Limb (tissue), 2 donors: ENCODE data around the gene PDE1C.

Source experiments
- DNase-seq, 2 donors: peaks; one replicate each; pipeline ENCODE4 v3.0.0-alpha.2; 2016; ENCODE audit errors: extremely low spot score in 2 of 2

The PDE1C gene

DNA sequence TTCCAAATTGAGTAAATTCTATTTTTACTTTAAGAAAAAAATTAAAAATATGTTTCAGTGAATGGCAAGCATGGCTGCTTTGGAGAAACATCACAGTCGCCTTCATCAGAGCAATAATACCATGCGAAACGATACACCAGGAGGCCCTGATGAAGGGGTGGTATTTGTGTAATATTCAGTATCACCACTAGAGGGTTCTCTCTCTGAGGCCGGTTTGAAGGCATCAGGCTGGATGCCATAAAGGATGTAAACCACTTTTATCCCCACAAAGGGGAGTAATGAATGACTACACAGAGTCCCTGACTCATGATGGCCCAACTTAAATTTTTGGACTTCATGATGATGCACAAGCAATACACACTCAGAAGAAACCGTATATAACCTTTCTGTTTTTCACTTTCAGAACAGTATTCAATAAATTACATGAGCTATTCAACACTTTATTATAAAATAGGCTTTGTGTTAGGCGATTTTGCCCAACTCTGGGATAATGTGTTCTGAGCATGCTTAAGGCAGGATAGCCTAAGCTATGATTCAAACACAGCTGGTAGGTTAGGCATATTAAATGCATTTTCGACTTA is 287.7 kb downstream of the PDE1C start:
- DNase-seq: peak in 1 of 2 donors; percentile 25

GRCh38 chr7:31778296-31778695 is 291.9 kb downstream of the PDE1C start:
- DNase-seq: no peak

DNA sequence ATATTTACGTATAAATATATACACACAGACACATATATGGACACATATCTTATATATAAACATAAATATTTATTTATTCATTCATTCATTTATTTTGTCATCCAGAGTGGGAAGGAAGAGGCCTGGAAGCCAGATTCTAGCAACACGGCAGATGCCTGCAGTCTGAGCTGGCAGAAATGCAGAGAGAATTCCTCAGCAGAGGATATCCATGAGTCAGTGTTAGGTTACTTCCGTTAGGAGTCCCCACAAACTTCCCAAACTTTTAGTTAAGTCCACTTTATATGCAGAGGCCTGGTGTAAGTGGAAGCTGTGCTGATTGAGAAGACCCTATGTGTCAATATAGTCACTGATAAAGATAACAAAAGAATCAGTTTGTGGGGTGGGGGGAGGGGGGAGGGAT is 293.6 kb downstream of the PDE1C start:
- no peak for DNase-seq

- no peak for DNase-seq
Observed at GRCh38 chr7:31775556-31775955, 294.7 kb downstream of the PDE1C start.

- no peak for DNase-seq
Observed at GRCh38 chr7:31772211-31772610, 298.0 kb downstream of the PDE1C start.

DNA sequence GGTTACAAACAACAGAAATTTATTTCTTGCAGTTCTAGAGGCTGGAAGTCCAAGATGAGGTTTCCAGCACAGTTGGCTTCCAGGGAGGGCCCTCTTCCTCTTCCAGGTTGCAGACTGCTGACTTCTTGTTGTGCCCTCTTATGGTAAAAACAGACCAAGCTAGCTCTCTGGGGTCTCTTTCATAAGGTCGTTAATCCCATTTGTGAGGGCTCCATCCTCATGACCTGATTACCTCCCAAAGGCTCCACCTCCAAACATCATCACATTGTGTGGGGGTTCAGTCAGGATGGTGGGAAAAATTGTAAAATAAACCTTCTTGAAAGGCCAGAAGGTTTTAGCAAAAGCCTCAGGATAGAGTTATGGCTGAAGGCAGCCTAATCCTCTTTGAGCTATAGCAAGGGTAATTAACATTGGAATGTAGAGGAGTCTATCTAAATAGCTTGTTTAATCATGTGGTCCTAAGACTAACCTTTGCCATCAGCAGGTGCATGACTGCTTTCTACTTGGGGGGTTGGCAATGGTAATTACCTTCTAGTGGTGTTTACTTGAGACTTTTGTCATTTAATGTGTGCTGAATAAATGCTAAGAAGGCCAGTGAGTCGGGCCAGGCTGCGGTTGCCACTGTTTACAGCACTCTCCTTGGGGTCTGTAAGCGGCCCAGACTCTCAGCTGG is 302.4 kb downstream of the PDE1C start:
- DNase-seq: no peak

- DNase-seq: no peak
Observed at GRCh38 chr7:31764462-31764861, 305.7 kb downstream of the PDE1C start.

DNA sequence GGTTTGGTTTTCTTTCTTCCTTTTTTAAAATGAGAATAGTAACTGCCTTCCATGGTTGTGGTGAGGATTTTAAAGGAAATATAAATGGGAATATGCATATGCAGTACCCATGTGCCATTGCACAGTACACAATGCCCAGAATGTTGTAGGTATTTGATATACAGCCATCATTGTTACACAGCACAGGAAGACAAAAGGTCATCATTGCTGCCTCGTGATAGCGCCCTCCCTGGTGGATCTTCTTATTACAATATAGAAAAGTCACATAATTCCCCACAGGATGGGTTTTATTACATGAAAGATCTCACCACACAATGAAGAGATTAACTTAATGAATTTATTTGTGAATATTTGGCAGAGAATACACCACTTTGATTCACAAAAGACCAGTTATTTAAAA is 306.7 kb downstream of the PDE1C start:
- DNase-seq: no peak

- no peak for DNase-seq
Observed at GRCh38 chr7:31761646-31762045, 308.6 kb downstream of the PDE1C start.

- no peak for DNase-seq
Observed at GRCh38 chr7:31758755-31759154, 311.5 kb downstream of the PDE1C start.

- DNase-seq: no peak
Observed at GRCh38 chr7:31751726-31752125, 318.5 kb downstream of the PDE1C start.

DNA sequence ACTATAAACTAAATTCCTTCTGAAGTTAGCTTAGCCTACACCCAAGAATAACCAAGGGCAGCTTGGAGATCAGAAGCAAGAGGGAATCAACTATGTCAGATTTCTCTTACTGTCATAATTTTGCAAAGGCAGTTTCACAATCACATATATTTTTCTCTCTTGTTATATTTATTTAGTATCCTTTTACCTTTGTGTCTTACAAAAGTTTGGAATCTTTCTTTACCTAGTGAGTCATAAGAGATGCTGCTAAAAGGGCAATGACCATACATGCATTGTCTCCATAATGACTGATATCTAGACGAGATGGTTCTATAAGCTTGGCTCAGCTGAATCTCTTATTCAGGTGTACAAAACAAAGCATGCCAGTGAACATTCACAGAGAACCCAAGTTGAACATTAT is 322.1 kb downstream of the PDE1C start:
- DNase-seq: no peak

DNA sequence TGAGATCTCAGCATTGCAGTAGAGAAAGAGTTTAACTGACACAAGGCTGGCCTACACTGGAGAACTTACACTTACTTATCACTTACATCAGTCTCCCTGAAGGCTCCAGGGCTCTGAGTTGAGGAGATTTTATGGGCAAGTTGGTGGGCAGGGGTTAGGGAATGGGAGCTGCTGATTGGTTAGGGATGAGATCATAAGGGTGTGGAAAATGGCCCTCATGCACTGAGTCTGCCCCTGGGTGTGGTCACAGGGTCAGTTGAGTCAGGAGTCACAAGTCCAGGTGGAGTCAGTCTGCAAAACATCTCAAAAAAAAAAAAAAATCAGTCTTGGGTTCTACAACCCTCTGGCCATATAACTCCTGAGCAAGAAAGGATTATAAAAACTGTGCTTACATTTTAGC is 322.7 kb downstream of the PDE1C start:
- no peak for DNase-seq

DNA sequence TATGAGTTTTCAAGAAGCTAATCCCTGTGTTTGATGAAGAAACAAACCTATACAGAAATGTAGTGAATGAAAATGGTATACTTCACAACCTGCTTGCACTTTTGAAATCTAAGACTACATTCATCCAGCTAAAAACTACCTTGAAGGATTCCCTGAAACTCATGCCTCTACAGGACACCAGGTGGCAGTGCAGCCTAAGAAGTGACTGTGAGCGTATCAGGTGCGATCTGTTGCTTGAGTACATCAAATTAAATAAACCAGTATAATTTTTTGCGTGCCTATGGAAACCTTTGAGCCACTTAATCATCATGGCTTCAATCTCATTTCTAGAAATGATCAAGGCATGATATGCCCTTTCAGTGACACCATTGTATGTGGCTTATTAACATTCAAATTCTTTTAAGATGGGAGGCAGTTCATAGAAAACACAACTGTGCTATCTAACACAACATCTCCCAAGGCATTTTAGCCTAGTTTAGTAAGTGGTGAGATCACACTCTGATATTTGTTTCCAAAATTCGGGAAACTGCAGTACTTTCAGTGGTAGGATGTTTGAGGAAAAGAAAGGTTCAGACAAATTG is 325.8 kb downstream of the PDE1C start:
- DNase-seq: peak; percentile 69 to 78

DNA sequence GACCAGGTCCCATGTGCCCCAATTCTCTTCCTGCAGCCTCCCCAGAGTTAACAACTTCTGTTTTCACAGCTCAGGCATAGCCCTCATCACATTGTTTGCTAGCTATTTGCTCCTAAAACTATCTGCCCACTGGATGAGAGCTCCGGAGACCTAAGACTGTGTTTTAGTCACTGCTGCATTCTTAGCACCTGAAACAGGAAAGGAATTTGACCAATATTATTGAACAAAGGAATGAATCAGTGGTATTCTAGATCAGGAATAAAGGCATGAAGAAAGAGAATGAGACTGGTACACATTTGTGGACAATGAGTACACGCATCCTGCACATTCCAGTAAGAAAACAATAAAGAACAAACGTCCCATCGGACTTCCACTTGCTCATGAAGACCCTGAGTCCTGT is 328.4 kb downstream of the PDE1C start:
- DNase-seq: no peak

DNA sequence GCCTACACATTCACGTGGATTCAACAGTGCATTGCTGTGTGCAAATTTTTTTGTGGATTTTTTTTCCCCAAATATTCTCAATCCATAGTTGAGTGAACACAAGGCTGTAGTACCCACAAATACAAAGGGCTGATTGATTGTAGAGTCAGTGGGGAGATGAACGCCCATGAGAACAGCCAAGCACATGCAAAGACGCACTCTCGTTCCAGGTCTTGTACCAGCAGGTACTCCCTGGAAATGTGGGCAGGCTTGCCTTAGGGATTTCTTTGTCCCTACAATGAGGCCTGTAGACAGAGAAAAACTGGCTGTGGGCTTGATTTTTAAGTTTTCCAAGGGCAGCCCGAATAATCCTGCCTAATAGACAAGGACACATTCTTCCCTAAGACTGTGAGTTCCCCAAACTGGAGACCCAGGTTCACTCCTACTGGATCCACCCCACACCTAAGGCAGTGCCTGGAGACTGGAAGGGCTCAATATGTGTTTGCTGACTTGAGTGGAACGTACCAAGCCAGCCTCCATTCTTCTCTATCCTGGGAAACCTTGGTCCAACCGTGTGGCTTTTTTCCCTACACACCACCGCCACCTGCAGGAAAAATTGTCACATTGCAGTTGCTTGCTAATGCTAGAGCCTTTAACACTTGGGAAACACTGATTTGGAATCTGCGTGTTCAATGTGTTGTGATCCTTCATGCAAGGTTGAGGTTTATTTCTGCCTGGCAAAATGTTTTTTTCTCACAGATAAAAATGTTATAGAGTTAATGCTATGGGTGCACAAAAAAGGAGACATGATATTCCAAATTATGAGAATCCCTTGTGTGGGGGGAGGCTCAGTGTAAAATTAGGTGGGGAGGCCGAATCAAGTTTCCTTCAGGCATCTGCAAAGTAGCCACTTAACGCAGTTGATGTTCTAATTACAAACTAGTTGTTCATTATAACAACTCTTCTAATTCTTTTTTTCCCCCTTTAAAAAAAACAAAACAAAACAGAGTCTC is 333.9 kb downstream of the PDE1C start:
- peak; percentile 52 to 82 for DNase-seq

DNA sequence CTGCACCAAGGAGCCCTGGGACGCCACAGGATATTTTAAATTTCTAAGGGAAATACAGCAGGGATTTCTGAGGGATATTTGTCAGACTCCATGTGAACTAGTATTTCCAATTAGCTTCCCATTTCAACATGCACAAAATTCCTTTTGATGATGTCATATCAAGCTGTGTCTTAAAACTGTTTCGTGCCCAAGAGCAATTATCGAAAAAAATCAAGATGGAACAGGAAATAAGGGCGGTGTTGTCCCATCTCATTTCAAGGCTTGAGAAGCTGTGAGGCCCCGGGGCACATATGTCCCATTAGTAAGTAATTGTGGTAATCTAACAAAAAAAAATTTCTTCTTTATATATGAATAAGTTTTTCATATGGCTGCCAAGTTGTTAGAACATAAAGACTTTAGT is 335.8 kb downstream of the PDE1C start:
- DNase-seq: no peak

DNA sequence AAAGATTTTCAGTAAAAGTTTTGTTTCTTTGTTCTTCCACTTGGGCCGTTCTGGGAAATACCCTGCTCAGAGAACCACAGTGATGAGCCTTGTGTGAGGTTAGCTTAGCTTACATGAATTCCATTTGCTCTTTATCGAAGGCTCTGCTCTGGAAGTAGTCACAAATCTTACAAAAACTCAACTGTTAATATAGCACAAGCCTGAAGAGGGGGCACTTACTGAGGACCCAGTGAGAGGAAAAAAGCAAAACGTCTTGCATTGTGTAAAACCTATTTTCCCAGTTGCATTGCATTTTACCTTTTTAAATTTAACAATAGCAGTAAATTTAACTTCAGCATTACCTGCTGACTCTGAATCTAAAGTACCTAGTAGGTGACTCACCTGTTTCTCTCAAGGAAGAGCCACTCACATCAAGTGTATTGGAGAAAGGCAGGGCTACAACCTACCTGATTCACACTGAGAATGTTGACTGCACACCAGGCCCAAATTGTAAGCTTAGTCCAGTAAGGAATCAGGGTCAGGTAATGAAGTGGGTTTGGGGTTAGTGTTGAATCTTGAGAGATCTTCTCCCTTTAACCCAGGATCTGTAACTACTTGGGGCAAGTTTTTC is 340.9 kb downstream of the PDE1C start:
- no peak for DNase-seq

DNA sequence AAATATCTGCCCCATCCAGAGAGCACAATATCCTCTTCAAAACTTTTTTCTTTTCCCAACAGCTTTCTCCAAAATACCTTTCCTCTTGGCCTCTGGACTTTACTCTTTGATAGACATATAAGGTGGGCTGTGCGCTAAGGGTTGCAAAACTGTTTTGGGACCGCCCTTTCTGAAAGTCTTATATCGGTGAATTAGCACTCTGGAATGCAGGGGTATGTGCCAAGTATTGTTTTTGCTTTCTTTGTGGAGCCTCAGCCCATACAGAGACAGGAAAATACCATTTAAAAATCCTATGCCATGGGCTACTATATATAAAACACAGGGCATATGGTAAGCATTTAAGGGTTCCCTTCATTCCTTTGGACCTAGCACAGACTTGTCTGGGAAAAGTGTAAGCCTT is 345.5 kb downstream of the PDE1C start:
- DNase-seq: no peak

DNA sequence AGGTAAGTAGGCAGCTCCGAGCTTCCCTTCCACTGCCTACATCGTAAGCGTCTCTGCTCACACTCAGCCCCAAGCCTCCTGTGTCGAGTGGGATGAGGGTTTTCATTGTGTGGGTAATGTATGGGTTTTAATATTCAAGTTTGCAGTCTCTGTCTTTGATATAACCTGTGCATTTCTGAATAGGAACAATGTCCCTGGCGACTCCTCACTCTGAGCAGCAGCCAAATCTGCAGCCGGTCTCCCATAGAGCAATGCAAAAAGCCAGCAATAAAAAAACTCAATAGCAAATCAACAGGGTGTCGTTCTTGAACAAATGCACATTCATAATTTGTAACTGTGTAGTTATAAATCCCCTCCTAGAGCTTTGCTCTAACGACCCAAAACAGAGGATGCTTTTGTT is 349.8 kb downstream of the PDE1C start:
- DNase-seq: no peak

- DNase-seq: no peak
Observed at GRCh38 chr7:31716355-31716754, 353.9 kb downstream of the PDE1C start.

DNA sequence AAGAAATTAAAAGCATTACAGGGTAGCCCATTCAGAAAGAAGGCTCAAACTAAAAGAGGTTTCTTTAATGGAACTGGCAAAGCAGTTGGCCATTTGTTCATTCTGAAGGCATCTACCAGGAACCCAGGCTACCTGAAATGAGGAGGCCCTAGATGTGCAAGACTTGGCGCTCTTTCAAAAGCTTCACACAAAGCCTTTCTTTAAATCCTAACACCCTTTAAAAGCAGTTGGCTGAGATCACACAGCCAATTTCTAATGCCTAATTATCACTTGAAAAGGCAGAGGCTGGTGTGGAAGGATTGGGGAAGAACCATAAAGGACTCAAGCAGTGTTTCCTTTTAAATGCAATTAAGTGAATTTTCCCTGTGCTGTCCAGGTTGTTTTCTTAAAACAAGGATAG is 360.0 kb downstream of the PDE1C start:
- DNase-seq: no peak
